Uterus (tissue), 4 donors: ENCODE results near the gene PSMA7. TPM values are rescaled to one million over a fixed set of nuclear protein-coding genes. Genes with fewer than 3 reads are reported as not detected.

Experiments
- DNase-seq, 2 donors: peaks; one replicate each; pipeline ENCODE4 v3.0.0-alpha.2; 2019 to 2020
- H3K27ac ChIP-seq, 2 donors: fragments of 200-600 bp; sonication (generic); 1 replicate in 1 of 2; 2 replicates in 1 of 2; pipeline ENCODE4 v1.5.1; 2016 to 2018
- H3K27me3 ChIP-seq, 2 donors: fragments of 200-600 bp; sonication (generic); one replicate each; pipeline ENCODE4 v1.5.1; 2018 to 2019; ENCODE audit warnings: control low read depth in 1 of 2
- H3K36me3 ChIP-seq, 2 donors: fragments of 200-600 bp; sonication (generic); one replicate each; pipeline ENCODE4 v1.5.1; 2019; ENCODE audit warnings: control low read depth in 1 of 2
- H3K4me1 ChIP-seq, 2 donors: fragments of 200-600 bp; sonication (generic); one replicate each; pipeline ENCODE4 v1.5.1; 2018 to 2019; ENCODE audit warnings: control low read depth in 1 of 2
- H3K4me3 ChIP-seq, 2 donors: fragments of 200-600 bp; sonication (generic); 1 replicate in 1 of 2; 2 replicates in 1 of 2; pipeline ENCODE4 v1.5.1; 2018 to 2019; ENCODE audit warnings: mild to moderate bottlenecking in 1 of 2
- H3K9me3 ChIP-seq, 2 donors: fragments of 200-600 bp; sonication (generic); one replicate each; pipeline ENCODE4 v1.5.1; 2019; ENCODE audit warnings: control low read depth in 1 of 2
- POLR2A ChIP-seq, 2 donors: fragments of 450-650 bp; IDR thresholded peaks; one replicate each; pipeline ENCODE4 v1.6.1; 2016; ENCODE audit warnings: antibody characterized with exemption in 2 of 2, mild to moderate bottlenecking in 1 of 2, moderate library complexity in 1 of 2
- intact Hi-C: fragments of 100-400 bp; cut with DNase I; formaldehyde crosslinking; loops from one replicate; pipeline ENCODE4 v1.15.1; 2023; ENCODE audit warnings: low total_unique reads
- total RNA-seq, 4 donors: library from RNA; depleted of rRNA in 3 of 4; stranded (reverse); fragments of >200 nt in 3 of 4; gene quantifications; one replicate each; pipeline versions ENCODE4 v1.1.0 to v1.2.4, GENCODE V29; 2014 to 2023
- TF ChIP-seq, protein P1 (sequence below), 4 experiments: fragments of 200-600 bp in 2 of 4; fragments of 450-650 bp in 2 of 4; sonication (generic) in 2 of 4; IDR thresholded peaks; one replicate each; pipeline ENCODE4 v1.5.1; 2016 to 2019; ENCODE audit warnings: antibody characterized with exemption in 4 of 4, mild to moderate bottlenecking in 2 of 4, moderate library complexity in 1 of 4
- donor health status: DM: yes; HTN: yes; CAD: no.

The PSMA7 gene
- total RNA-seq, 4 donors from 2014 or later: 145 to 214 (median 162) TPM

DNA sequence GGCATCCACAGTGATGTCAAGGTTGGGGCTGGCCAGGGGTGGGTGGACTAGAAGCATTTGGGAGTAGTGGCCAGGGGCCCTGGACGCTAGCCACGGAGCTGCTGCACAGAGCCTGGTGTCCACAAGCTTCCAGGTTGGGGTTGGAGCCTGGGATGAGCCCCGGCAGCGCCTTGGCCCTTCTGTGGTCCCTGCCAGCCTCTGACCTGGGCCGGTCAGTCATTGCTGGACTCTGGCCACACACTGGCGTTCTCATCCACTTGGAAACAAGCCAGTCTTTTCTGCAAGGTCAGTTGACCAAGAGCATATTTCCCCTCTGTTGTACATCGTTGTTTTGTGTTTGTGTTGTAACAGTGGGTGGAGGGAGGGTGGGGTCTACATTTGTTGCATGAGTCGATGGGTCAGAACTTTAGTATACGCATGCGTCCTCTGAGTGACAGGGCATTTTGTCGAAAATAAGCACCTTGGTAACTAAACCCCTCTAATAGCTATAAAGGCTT lies 8.4 kb downstream of the PSMA7 start:
- Histone ChIP-seq H3K27me3 (no peaks in the 10 kb centered on the region), H3K4me1 (no peaks in the 10 kb centered on the region), H3K27ac (peak overlapping the region; percentile 20 to 30), H3K4me3 (no peak overlapping the region), H3K36me3 (no peaks in the 10 kb centered on the region), H3K9me3 (no peaks in the 10 kb centered on the region)
- DNase-seq: peak; percentile 36 to 43
- intact Hi-C loops: no loop called here
- TF ChIP-seq, protein P1, sequence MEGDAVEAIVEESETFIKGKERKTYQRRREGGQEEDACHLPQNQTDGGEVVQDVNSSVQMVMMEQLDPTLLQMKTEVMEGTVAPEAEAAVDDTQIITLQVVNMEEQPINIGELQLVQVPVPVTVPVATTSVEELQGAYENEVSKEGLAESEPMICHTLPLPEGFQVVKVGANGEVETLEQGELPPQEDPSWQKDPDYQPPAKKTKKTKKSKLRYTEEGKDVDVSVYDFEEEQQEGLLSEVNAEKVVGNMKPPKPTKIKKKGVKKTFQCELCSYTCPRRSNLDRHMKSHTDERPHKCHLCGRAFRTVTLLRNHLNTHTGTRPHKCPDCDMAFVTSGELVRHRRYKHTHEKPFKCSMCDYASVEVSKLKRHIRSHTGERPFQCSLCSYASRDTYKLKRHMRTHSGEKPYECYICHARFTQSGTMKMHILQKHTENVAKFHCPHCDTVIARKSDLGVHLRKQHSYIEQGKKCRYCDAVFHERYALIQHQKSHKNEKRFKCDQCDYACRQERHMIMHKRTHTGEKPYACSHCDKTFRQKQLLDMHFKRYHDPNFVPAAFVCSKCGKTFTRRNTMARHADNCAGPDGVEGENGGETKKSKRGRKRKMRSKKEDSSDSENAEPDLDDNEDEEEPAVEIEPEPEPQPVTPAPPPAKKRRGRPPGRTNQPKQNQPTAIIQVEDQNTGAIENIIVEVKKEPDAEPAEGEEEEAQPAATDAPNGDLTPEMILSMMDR (IDR thresholded peaks at IDR 0.05): no peak
- no peak for TF ChIP-seq POLR2A (IDR thresholded peaks at IDR 0.05)

DNA sequence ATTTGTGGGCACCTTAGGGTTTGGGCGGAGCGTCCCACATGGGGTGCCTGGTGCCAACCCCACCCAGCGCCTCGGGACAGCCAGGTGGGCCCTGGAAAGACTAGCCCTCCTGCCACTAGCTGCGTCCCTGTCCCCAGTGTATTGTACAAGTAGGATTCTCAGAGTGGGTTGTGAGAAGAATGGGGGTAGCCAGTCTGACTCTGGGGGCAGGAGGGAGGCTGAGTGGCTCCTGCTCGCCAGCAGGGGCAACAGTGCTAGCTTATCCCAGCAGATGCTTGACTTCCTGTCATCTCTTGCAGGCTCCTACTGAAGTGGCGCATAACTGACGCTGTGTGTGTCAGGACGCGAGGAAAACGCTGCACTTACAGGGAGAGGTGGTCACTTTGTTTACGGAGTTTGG lies 9.3 kb downstream of the PSMA7 start:
- intact Hi-C loops: no loop called here

DNA sequence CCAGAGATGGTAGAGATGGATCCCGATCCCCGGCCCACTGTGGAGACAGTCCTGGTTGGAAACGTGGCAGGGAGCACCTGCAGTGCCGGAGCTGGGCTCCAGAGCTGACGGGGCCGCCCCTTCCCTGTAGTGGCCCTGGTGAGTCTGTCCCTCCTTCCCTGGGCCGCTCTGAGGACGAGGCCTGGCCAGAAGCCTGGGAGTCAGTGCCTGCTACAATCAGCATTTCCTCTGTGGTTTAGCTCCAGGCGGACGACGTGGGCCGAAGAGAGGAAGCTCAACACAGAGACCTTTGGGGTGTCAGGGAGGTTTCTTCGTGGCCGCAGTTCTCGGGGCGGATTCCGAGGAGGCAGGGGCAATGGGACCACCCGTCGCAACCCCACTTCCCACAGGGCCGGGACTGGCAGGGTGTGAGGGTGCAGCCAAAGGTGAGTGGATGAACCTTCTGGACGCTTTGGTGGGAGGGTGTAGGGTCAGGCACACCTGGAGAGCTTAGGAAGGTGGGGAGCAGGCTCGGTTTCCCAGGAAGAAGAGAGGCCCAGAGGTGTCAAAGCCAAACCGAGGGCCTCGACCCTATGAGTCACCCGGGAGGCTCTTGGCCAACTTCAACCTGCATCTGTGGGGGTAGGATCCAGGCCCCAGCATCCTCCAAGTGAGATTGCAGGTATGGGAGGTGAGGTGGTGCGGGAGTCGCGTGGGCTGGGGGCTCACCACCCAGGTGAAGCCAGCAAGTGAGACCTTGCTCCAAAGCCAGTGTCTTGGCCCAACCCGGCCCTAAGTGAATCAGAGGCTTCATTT lies 9.9 kb downstream of the PSMA7 start:
- no peaks in the 10 kb centered on the region for H3K4me1 ChIP-seq
- intact Hi-C loops: no loop called here
- H3K27me3 ChIP-seq: no peaks in the 10 kb centered on the region
- no peak for TF ChIP-seq POLR2A (IDR thresholded peaks at IDR 0.05)
- TF ChIP-seq, protein P1 (IDR thresholded peaks at IDR 0.05): no peak
- no peaks in the 10 kb centered on the region for H3K9me3 ChIP-seq
- H3K36me3 ChIP-seq: no peaks in the 10 kb centered on the region
- H3K27ac ChIP-seq: peak overlapping the region; percentile 8 to 42
- no peak for DNase-seq
- H3K4me3 ChIP-seq: no peak overlapping the region

More for the DNA sequence above, 9.3 kb downstream of the PSMA7 start:
- Histone ChIP-seq H3K36me3 (no peaks in the 10 kb centered on the region), H3K27me3 (no peaks in the 10 kb centered on the region), H3K9me3 (no peaks in the 10 kb centered on the region), H3K4me3 (no peak overlapping the region), H3K27ac (peak overlapping the region in 1 of 2 donors; percentile 30), H3K4me1 (no peaks in the 10 kb centered on the region)
- DNase-seq: no peak
- TF ChIP-seq, protein P1 (IDR thresholded peaks at IDR 0.05): no peak
- no peak for TF ChIP-seq POLR2A (IDR thresholded peaks at IDR 0.05)

DNA sequence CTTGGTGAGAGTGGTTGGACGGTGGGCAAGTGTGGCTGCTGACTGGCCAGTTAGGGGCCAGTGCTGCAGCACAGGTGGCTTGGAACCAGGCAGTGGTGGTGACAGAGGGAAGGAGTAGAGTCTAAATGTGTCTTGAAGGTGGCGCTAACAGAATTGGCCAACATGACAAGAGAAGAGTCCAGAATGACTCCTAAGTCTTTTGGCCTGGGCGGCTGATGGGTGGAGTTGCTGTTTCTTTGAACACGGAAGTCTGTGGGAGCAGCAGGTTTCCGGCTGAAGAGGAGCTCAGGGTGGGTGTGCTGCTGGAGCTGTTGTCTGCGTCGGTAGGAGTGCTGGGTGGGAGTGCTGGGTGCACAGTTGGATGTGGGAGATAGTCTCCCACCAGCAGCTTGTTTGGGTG lies 10.8 kb downstream of the PSMA7 start:
- Histone ChIP-seq H3K4me1 (no peaks in the 10 kb centered on the region), H3K27ac (peak overlapping the region in 1 of 2 donors; percentile 42), H3K4me3 (no peak overlapping the region), H3K9me3 (no peaks in the 10 kb centered on the region), H3K27me3 (no peaks in the 10 kb centered on the region), H3K36me3 (no peaks in the 10 kb centered on the region)
- TF ChIP-seq, protein P1 (IDR thresholded peaks at IDR 0.05): no peak
- no peak for TF ChIP-seq POLR2A (IDR thresholded peaks at IDR 0.05)
- DNase-seq: no peak
- intact Hi-C loops: no loop called here

DNA sequence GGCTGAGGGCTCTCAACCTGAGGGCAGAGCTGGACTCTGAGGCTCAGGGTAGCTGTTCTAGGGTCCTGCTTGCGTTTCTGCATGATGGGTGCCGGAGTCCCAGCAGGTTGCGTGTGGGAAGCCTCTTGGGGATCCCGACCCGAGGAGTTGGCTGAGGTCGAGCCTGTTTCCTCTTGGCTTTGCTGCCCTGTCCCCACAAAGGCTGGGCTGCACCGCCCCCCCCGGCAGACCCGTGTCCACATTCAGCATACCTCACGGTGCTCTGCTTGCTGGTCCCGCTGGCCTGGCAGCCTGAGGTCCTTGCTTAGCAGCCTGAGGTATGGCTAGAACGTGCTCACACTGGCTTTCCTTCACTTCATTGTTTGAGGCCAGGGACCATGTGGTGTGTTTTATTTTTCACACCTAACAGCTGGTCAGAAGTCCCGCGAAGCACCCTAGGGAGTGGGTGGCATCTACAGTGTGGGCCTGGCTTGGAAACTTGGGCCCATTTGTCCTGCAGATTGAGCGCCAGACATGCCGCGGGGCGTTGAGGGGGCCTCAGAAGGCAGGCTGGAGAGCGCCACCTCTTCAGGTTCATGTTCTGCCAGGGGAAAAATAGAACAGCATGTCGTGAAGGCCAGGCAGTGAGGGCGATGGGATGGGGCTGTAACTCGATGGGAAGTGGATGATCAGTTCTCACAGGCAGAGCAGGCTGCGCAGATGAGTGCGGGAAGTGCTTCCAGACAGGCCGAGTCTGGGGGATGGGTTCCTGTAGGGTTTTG lies 11.5 kb downstream of the PSMA7 start:
- Histone ChIP-seq H3K27me3 (no peaks in the 10 kb centered on the region), H3K36me3 (no peaks in the 10 kb centered on the region), H3K4me1 (no peaks in the 10 kb centered on the region), H3K4me3 (no peak overlapping the region), H3K9me3 (no peaks in the 10 kb centered on the region), H3K27ac (peak overlapping the region in 1 of 2 donors; percentile 42)
- TF ChIP-seq, protein P1 (IDR thresholded peaks at IDR 0.05): no peak
- no peak for TF ChIP-seq POLR2A (IDR thresholded peaks at IDR 0.05)
- no peak for DNase-seq
- intact Hi-C loops: no loop called here
